ENCODE data around the gene PRDM1. TPM values are rescaled to one million over a fixed set of nuclear protein-coding genes. Genes with fewer than 3 reads are reported as not detected.
A peak's percentile ranks its signal among the peaks of the same experiment; 100 is the strongest.

The PRDM1 gene
- total and polyA plus RNA-seq, 8 donors: 5.5 to 11.1 (median 8.8) TPM

DNA sequence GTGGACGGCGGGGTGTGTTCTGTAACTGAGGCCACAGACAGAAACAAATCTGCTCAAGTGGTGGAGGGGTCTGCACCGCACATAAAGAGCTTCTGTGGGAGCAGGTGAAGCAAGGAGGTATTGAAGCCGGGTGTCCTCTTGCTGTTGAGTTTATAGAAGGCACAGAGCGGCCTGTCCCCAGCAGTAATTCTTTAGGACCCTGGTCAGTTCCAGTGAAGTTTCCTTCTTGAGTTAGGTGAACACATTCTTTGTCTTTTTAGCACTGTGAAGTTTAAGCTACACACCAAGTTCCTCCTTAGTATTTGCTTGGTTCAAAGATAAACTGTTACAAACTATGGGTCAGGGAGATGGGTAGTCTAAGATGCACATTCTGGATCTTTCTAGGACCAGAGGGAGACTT is 6.1 kb downstream of the PRDM1 start:
- TF ChIP-seq, protein P1, sequence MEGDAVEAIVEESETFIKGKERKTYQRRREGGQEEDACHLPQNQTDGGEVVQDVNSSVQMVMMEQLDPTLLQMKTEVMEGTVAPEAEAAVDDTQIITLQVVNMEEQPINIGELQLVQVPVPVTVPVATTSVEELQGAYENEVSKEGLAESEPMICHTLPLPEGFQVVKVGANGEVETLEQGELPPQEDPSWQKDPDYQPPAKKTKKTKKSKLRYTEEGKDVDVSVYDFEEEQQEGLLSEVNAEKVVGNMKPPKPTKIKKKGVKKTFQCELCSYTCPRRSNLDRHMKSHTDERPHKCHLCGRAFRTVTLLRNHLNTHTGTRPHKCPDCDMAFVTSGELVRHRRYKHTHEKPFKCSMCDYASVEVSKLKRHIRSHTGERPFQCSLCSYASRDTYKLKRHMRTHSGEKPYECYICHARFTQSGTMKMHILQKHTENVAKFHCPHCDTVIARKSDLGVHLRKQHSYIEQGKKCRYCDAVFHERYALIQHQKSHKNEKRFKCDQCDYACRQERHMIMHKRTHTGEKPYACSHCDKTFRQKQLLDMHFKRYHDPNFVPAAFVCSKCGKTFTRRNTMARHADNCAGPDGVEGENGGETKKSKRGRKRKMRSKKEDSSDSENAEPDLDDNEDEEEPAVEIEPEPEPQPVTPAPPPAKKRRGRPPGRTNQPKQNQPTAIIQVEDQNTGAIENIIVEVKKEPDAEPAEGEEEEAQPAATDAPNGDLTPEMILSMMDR (IDR thresholded peaks at IDR 0.05): no peak
- Histone ChIP-seq H3K4me3 (no peak overlapping the region), H3K27ac (no peak overlapping the region), H3K27me3 (peaks cover 8 to 76% of the 10 kb centered on the region in 2 donors), H3K36me3 (peaks cover 0 to 10% of the 10 kb centered on the region in 2 donors), H3K9me3 (no peaks in the 10 kb centered on the region), H3K4me1 (peaks cover 0 to 75% of the 10 kb centered on the region in 2 donors)
- DNase-seq: no peak
- intact Hi-C loops (cut with DNase I): loop anchor here in 1 of 2 donors (10.0 kb wide), 1 partner anchor 607 kb away; no protein-coding TSS in a partner anchor
- ATAC-seq: no peak

DNA sequence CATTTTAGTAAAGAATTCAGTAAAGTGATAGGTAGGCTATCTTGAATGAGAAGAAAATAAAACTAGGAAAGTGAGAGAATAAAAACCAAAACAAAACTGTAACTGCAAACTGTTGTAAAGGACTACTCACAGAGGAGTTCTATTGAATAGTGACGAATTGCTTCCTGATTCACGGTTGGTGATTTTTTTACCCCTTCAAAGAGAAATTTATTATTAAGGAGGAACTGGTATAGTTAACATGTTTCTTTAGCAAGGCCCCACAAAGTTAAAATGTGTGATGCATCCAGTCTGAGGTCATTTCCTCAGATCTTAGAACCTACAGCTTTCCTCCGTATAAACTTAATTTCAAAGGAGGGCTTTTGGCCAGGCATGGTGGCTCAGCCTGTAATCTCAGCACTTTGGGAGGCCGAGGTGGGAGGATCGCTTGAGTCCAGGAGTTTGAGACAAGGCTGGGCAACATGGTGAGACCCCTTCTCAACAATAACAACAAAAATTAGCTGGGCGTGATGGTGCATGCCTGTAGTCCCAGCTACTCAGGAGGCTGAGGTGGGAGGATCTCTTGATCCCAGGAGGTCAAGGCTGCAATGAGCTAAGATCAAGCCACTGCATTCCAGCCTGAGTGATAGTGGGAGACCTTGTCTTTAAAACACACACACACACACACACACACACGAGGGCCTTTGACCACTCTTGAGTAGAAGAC is 8.3 kb downstream of the PRDM1 start:
- ATAC-seq: no peak
- Histone ChIP-seq H3K9me3 (no peaks in the 10 kb centered on the region), H3K4me1 (peaks cover 6 to 75% of the 10 kb centered on the region in 2 donors), H3K27ac (no peak overlapping the region), H3K36me3 (peaks cover 0 to 10% of the 10 kb centered on the region in 2 donors), H3K27me3 (peaks cover 8 to 74% of the 10 kb centered on the region in 2 donors), H3K4me3 (no peak overlapping the region)
- intact Hi-C loops (cut with DNase I): loop anchor here in 1 of 2 donors (10.0 kb wide), 1 partner anchor 610 kb away; no protein-coding TSS in a partner anchor
- no peak for DNase-seq
- TF ChIP-seq, protein P1 (IDR thresholded peaks at IDR 0.05): no peak

DNA sequence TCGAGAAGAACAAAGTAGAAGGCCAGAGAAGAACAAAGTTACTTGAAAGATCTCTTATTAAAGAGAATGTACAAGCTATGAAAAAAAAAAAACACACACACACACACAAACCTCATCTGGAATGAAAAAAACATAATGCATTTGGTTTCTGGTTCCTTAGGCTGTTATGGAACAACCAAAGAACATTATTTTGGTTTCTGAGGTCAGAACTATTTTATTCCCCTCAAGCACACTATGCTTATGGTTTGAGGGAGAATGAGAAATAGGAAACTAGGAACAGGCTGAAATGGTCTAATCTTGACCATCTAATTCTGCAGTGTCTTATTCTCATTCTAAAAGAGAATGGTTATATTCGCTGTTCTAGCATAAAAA is 8.8 kb downstream of the PRDM1 start:
- Histone ChIP-seq H3K9me3 (no peaks in the 10 kb centered on the region), H3K4me3 (no peak overlapping the region), H3K4me1 (peaks cover 6 to 75% of the 10 kb centered on the region in 2 donors), H3K27ac (no peak overlapping the region), H3K36me3 (peaks cover 0 to 10% of the 10 kb centered on the region in 2 donors), H3K27me3 (peaks cover 8 to 74% of the 10 kb centered on the region in 2 donors)
- ATAC-seq (no peak), DNase-seq (no peak)
- TF ChIP-seq, protein P1 (IDR thresholded peaks at IDR 0.05): no peak
- intact Hi-C loops (cut with DNase I): loop anchor here in 1 of 2 donors (10.0 kb wide), 1 partner anchor 610 kb away; no protein-coding TSS in a partner anchor

GRCh38 chr6:106097411-106098231 is 11.5 kb downstream of the PRDM1 start:
- TF ChIP-seq, protein P1 (IDR thresholded peaks at IDR 0.05): no peak

More at GRCh38 chr6:106097411-106098231, 11.5 kb downstream of the PRDM1 start:
- intact Hi-C loops (cut with DNase I): loop anchor here in 1 of 2 donors (10.0 kb wide), 1 partner anchor 613 kb away; no protein-coding TSS in a partner anchor
- no peaks in the 10 kb centered on the region for H3K9me3 ChIP-seq
- peaks cover 6 to 53% of the 10 kb centered on the region in 2 donors for H3K4me1 ChIP-seq
- H3K27ac ChIP-seq: peak overlapping the region; percentile 77 to 91
- peaks cover 0 to 15% of the 10 kb centered on the region in 2 donors for H3K36me3 ChIP-seq
- peaks cover 24 to 75% of the 10 kb centered on the region in 2 donors for H3K27me3 ChIP-seq
- H3K4me3 ChIP-seq: peak overlapping the region; percentile 18 to 45
- ATAC-seq: peak; percentile 63
- peak in 1 of 4 donors; percentile 35 for DNase-seq

Data from left lung (tissue), 10 donors.